Measurements from ENCODE around the gene SCUBE1. TPM values are rescaled to one million over a fixed set of nuclear protein-coding genes. Genes with fewer than 3 reads are reported as not detected.

The SCUBE1 gene
- total RNA-seq = under 1 TPM in 3 of 6 donors, not detected in 3; 0.12 to 0.41 (median 0.17) TPM
- polyA plus RNA-seq = under 1 TPM; 0.04 to 0.12 TPM

GRCh38 chr22:43343262-43343669 is at the start of gene SCUBE1:
TSS of gene SCUBE1 (minus strand) at chr22:43343372. CDS start at chr22:43343261, 111 bp downstream.
- H3K27me3 ChIP-seq = peaks cover 0 to 7% (median 3%) of the 10 kb centered on the region in 4 donors
- peak; percentile 82 to 98 (median 92) for ATAC-seq

GRCh38 chr22:43392385-43392989 is 49.3 kb upstream of the SCUBE1 start:
- WGBS, 2 donors = 75 to 84% methylated on average over 9 of the region's 9 CpGs

More at GRCh38 chr22:43343262-43343669, at the start of gene SCUBE1:
- intact Hi-C loops (cut with DNase I) = loop anchor here in 1 of 3 donors (10.0 kb wide), 1 partner anchor 68 kb away; no protein-coding TSS in a partner anchor
- WGBS, 2 donors = 3% methylated on average over 32 to 56 of the region's 56 CpGs
- no peaks in the 10 kb centered on the region for H3K36me3 ChIP-seq
- TF ChIP-seq CTCF (IDR thresholded peaks at IDR 0.05) = no peak
- FAIRE-seq (no peak), DNase-seq (peak; percentile 41 to 87 (median 62))
- H3K27ac ChIP-seq = no peak within 1 kb of the TSS
- H3K4me1 ChIP-seq = peaks cover 0 to 4% (median 0%) of the 10 kb centered on the region in 3 donors
- peak within 1 kb of the TSS in 1 of 4 donors; percentile 27 for H3K4me3 ChIP-seq
- H3K9me3 ChIP-seq = no peaks in the 10 kb centered on the region

GRCh38 chr22:43391306-43391705 is 48.1 kb upstream of the SCUBE1 start:
- ATAC-seq = no peak
- Histone ChIP-seq H3K27me3 (peaks cover 0 to 4% (median 0%) of the 10 kb centered on the region in 4 donors), H3K4me3 (no peak overlapping the region), H3K36me3 (no peaks in the 10 kb centered on the region), H3K9me3 (no peaks in the 10 kb centered on the region), H3K4me1 (no peaks in the 10 kb centered on the region), H3K27ac (no peak overlapping the region)
- no peak for TF ChIP-seq CTCF (IDR thresholded peaks at IDR 0.05)
- no peak for FAIRE-seq
- 62 to 64% methylated on average over 3 of the region's 3 CpGs for WGBS, 2 donors
- DNase-seq = peak in 1 of 6 donors; percentile 13
- intact Hi-C loops (cut with DNase I) = loop anchor here in 1 of 3 donors (10.0 kb wide), 1 partner anchor 453 kb away; no protein-coding TSS in a partner anchor

More at GRCh38 chr22:43392385-43392989, 49.3 kb upstream of the SCUBE1 start:
- Histone ChIP-seq H3K4me3 (no peak overlapping the region), H3K36me3 (no peaks in the 10 kb centered on the region), H3K9me3 (no peaks in the 10 kb centered on the region), H3K27ac (no peak overlapping the region), H3K27me3 (peaks cover 0 to 4% (median 0%) of the 10 kb centered on the region in 4 donors), H3K4me1 (no peaks in the 10 kb centered on the region)
- no peak for TF ChIP-seq CTCF (IDR thresholded peaks at IDR 0.05)
- FAIRE-seq (no peak), ATAC-seq (no peak), DNase-seq (peak in 1 of 6 donors; percentile 31)
- intact Hi-C loops (cut with DNase I) = loop anchor here in 1 of 3 donors (10.0 kb wide), 1 partner anchor 452 kb away; no protein-coding TSS in a partner anchor

DNA sequence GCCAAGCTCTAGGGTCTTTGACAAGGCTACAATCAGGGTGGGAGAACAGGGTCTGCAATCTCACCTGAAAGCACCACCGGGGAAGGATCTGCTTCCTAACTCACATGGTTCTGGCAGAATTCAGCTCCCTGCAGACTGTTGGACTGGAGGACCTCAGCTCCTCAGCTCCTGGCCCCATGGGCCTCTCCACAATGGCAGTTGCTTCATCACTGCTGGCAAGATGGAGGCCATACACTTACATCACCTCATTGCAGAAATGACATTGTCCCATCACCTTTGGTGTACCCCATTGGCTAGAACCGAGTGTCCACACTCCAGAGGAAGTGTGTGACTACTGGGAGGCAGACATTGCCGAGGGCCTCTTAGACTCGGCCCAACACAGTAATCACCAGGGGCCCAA is 47.7 kb upstream of the SCUBE1 start:
- no peak for ATAC-seq
- Histone ChIP-seq H3K27ac (no peak overlapping the region), H3K9me3 (no peaks in the 10 kb centered on the region), H3K27me3 (peaks cover 0 to 4% (median 0%) of the 10 kb centered on the region in 4 donors), H3K36me3 (no peaks in the 10 kb centered on the region), H3K4me3 (no peak overlapping the region), H3K4me1 (no peaks in the 10 kb centered on the region)
- intact Hi-C loops (cut with DNase I) = loop anchor here in 1 of 3 donors (10.0 kb wide), 1 partner anchor 454 kb away; no protein-coding TSS in a partner anchor
- no peak for TF ChIP-seq CTCF (IDR thresholded peaks at IDR 0.05)
- no peak for FAIRE-seq
- 61 to 77% methylated on average over 4 of the region's 4 CpGs for WGBS, 2 donors
- DNase-seq = peak in 1 of 6 donors; percentile 9

Data from pancreas (tissue), 10 donors.